ENCODE data around the gene FADS2. TPM values are rescaled to one million over a fixed set of nuclear protein-coding genes. Genes with fewer than 3 reads are reported as not detected.
A peak's percentile ranks its signal among the peaks of the same experiment; 100 is the strongest.

FADS2 gene
- total RNA-seq, 1 experiment from 2014 or later = 20.6 TPM

DNA sequence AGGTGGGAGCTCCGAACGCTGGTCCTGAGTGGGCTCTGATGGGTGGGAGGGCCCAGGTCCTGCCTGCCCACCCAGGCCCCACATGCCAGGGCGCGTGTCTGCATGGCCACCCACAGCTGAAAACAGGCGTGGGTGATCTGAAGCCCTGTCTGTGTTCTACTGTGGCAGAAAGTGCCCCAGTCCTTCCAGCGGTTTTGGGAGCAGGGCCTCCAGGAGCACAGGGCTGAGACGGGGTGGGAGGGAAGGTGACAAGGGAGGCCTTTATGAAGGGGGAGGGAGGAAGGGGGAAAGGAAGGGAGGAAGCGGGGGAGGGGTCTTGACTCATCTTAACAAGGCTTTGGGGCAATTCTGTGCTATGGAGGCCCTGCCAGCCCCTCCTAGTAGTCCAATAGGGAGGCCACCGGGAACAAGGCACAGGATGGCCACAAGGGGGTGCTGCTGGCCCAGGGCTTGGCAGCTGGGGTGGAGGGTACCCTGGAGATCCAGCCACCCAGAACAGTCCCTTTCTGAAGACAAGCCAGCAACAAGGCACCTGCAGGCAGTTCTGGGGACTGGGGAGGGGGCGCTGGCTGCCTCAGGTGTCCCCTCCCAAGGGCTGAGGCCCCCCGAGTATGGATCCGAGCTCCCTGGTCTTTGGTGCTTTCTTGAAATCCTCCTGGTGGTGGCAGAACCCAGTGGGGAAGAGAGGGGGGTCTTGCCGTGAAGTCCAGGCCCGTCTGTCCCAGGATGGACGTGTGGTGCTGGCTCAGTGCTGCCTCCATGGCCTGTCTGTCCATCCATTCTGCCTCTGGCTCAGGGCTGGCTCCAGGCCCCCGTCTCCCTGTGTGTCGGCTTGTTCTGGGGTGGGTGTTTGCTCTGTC, 69.5 kb downstream of the FADS2 start:
- no peaks in the 10 kb centered on the region for H3K9me3 Mint-ChIP-seq (ENCODE audit: unreplicated experiment)
- POLR2A ChIA-PET = interaction anchor here (0.6 to 1.6 kb wide), 3 partner anchors 66 to 100 kb away, joined by 3 read pairs; no protein-coding TSS in a partner anchor
- BruUV-seq (replicated peaks) = no TSS peak

DNA sequence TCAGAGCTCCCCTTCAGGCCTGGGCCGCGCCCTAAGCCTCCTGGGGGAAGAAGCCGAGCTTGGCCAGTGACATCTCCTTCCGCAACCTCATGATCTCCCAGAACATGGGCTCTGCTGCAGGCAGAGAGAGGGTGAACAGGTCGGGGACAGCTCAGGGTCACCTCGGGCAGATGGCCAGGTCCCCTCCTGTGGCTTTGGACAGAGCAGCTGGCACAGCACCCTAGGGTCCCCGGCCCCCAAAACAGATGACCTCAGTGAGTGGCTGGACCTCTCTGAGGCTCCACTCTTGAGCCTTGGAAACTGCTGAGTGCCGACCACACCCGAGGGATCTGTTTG, 70.1 kb downstream of the FADS2 start:
- no TSS peak for BruUV-seq (replicated peaks)
- H3K4me1 Mint-ChIP-seq (ENCODE audit: insufficient read depth, unreplicated experiment) = peaks cover 8% of the 10 kb centered on the region
- intact Hi-C loops (cut with micrococcal nuclease) = loop anchor here (5.0 kb wide), 1 partner anchor 64 kb away; no protein-coding TSS in a partner anchor
- no peaks in the 10 kb centered on the region for H3K9me3 Mint-ChIP-seq (ENCODE audit: unreplicated experiment)
- H3K27ac Mint-ChIP-seq (ENCODE audit: low read depth, unreplicated experiment) = no peak overlapping the region
- TF ChIP-seq, protein P1, sequence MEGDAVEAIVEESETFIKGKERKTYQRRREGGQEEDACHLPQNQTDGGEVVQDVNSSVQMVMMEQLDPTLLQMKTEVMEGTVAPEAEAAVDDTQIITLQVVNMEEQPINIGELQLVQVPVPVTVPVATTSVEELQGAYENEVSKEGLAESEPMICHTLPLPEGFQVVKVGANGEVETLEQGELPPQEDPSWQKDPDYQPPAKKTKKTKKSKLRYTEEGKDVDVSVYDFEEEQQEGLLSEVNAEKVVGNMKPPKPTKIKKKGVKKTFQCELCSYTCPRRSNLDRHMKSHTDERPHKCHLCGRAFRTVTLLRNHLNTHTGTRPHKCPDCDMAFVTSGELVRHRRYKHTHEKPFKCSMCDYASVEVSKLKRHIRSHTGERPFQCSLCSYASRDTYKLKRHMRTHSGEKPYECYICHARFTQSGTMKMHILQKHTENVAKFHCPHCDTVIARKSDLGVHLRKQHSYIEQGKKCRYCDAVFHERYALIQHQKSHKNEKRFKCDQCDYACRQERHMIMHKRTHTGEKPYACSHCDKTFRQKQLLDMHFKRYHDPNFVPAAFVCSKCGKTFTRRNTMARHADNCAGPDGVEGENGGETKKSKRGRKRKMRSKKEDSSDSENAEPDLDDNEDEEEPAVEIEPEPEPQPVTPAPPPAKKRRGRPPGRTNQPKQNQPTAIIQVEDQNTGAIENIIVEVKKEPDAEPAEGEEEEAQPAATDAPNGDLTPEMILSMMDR (IDR thresholded peaks at IDR 0.05; ENCODE audit: unreplicated experiment) = no peak
- no peaks in the 10 kb centered on the region for H3K27me3 Mint-ChIP-seq (ENCODE audit: insufficient read depth, unreplicated experiment)
- CTCF ChIA-PET = interaction anchor here (0.6 to 10.2 kb wide), 47 partner anchors 10 to 449 kb away, joined by 3 to 217 read pairs (median 7); partner anchors contain the start of genes BEST1, FEN1, FTH1 and RAB3IL1
- DNase-seq (ENCODE audit: unreplicated experiment) = no peak
- POLR2A ChIA-PET = interaction anchor here (1.2 to 1.6 kb wide), 4 partner anchors 65 to 156 kb away, joined by 3 to 4 read pairs (median 4); no protein-coding TSS in a partner anchor
- H3K36me3 Mint-ChIP-seq (ENCODE audit: insufficient read depth, unreplicated experiment) = no peaks in the 10 kb centered on the region
- H3K4me3 Mint-ChIP-seq (ENCODE audit: unreplicated experiment) = no peak overlapping the region

More for the DNA sequence above, 69.5 kb downstream of the FADS2 start:
- intact Hi-C loops (cut with micrococcal nuclease) = loop anchor here (1.0 to 5.0 kb wide), 5 partner anchors 26 to 211 kb away; no protein-coding TSS in a partner anchor
- Mint-ChIP-seq H3K4me3 (ENCODE audit: unreplicated experiment) (no peak overlapping the region), H3K27ac (ENCODE audit: low read depth, unreplicated experiment) (no peak overlapping the region), H3K27me3 (ENCODE audit: insufficient read depth, unreplicated experiment) (no peaks in the 10 kb centered on the region), H3K4me1 (ENCODE audit: insufficient read depth, unreplicated experiment) (peaks cover 8% of the 10 kb centered on the region), H3K36me3 (ENCODE audit: insufficient read depth, unreplicated experiment) (no peaks in the 10 kb centered on the region)
- CTCF ChIA-PET = interaction anchor here (0.5 to 10.2 kb wide), 46 partner anchors 9 to 656 kb away, joined by 3 to 217 read pairs (median 7); partner anchors contain the start of genes BEST1, FEN1, FTH1 and RAB3IL1
- peak; percentile 73 for DNase-seq (ENCODE audit: unreplicated experiment)
- TF ChIP-seq, protein P1 (IDR thresholded peaks at IDR 0.05; ENCODE audit: unreplicated experiment) = peak; percentile 86

DNA sequence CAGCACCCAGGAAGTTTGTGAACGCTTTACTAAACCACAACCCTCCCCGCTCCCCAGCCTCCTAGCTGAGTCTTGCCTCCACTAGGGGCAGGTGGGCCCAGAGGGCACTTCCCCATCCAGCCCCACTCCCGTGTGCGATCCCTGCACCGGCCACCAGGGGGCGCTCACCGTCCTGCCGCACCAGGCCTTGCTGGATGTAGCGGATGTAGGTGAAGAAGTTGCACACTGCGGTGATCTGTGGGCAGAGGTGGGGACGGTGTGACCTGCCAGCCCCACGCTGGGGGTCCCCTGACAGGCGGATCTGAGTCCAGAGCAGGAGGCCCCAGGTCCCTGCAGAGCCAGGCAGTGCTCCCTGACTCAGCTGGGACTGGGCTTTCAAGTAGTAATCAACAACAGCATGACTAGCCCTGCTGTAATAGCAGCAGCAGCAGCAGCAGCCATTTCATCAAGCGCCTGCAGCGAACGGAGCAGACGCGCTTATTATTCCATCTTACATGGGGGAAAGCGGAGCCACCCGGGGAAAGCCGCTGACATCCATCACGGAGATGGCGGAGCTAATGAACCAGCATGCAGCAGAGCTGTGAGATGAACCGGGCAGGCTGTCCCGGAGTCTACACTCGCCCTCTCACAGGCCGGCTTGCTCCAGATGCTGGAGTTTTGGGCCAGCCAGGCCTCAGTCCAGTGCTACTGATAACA, 71.2 kb downstream of the FADS2 start:
- Mint-ChIP-seq H3K4me1 (ENCODE audit: insufficient read depth, unreplicated experiment) (peaks cover 1% of the 10 kb centered on the region), H3K27ac (ENCODE audit: low read depth, unreplicated experiment) (no peak overlapping the region), H3K4me3 (ENCODE audit: unreplicated experiment) (no peak overlapping the region), H3K9me3 (ENCODE audit: unreplicated experiment) (no peaks in the 10 kb centered on the region), H3K27me3 (ENCODE audit: insufficient read depth, unreplicated experiment) (no peaks in the 10 kb centered on the region), H3K36me3 (ENCODE audit: insufficient read depth, unreplicated experiment) (no peaks in the 10 kb centered on the region)
- intact Hi-C loops (cut with micrococcal nuclease) = loop anchor here (1.0 to 5.0 kb wide), 3 partner anchors 48 to 155 kb away; no protein-coding TSS in a partner anchor
- no TSS peak for BruUV-seq (replicated peaks)
- peak; percentile 76 for DNase-seq (ENCODE audit: unreplicated experiment)
- TF ChIP-seq, protein P1 (IDR thresholded peaks at IDR 0.05; ENCODE audit: unreplicated experiment) = peak; percentile 100
- CTCF ChIA-PET = interaction anchor here (0.6 to 10.2 kb wide), 62 partner anchors 9 to 497 kb away, joined by 3 to 217 read pairs (median 6); partner anchors contain the start of genes BEST1, FEN1, FTH1 and RAB3IL1
- POLR2A ChIA-PET = interaction anchor here (0.6 to 1.4 kb wide), 8 partner anchors 48 to 182 kb away, joined by 3 to 4 read pairs (median 3); no protein-coding TSS in a partner anchor
